ENCODE data around the gene NDUFV1.

- TF ChIP-seq CTCF (conservative IDR thresholded peaks at IDR 0.05) (peak; percentile 96), EZH2 (IDR thresholded peaks at IDR 0.05; ENCODE audit: low read depth) (no peak)
Measured at GRCh38 chr11:67629386-67630227, 22.9 kb downstream of the NDUFV1 start, which contains the start of gene NUDT8.

Measured in PC-9 (cell line).